GM19452 (cell line): ENCODE results near the gene NABP1.
"Not testable (repeated sequence)": the region's sequence is repeated elsewhere in the genome, so short reads cannot be mapped to it uniquely, and the experiment has no call there.

Experiments
- ATAC-seq: cut with Tn5 transposase; IDR thresholded peaks from one replicate; pipeline ENCODE4 v1.9.1; 2021; ENCODE audit not compliant: unreplicated experiment

The NABP1 gene, protein sequence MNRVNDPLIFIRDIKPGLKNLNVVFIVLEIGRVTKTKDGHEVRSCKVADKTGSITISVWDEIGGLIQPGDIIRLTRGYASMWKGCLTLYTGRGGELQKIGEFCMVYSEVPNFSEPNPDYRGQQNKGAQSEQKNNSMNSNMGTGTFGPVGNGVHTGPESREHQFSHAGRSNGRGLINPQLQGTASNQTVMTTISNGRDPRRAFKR

DNA sequence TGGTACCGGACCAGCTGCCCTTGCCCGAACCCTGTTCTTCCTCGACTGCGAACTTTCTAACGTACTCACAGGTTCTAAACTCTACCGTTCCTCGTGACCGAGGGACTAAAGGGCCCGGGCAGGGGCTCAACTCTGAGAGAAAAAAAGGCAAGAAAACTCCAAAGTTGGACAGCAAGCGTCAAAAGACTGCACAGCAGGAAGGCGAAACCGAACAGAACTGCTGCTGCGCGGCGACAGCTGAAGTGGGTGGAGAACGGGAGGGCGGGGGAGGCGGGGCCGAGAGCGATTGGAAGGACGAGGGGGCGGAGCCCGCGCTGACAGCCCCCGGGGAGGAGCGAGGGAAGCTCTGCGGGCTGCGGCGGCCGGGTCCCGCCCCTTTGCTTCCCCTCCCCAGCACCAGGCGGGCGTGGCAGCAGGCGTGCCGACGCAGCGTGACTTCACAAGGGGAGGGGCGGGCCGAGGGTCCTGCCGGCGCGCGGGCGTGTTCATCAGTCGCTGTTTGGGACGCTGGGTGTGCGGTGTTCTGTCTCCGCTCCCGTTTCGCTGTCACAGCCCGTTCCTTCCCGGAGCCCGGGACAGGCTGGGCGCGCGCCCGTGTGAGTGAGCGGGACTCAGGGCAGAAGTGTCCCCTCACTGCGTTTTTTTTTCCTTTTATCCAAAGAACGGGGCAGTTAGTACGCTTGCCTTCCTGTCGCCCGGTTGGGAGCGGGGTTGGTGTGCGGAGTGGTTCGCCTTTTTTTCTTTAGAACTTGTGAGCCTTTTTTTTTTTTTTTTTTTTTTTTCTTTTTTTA is at the start of gene NABP1:
Gene NABP1, plus strand, starts transcription at position 491 of the 791 bp plus-strand sequence. CDS start 479 bp downstream, outside the sequence.
- peak; percentile 59 for ATAC-seq

DNA sequence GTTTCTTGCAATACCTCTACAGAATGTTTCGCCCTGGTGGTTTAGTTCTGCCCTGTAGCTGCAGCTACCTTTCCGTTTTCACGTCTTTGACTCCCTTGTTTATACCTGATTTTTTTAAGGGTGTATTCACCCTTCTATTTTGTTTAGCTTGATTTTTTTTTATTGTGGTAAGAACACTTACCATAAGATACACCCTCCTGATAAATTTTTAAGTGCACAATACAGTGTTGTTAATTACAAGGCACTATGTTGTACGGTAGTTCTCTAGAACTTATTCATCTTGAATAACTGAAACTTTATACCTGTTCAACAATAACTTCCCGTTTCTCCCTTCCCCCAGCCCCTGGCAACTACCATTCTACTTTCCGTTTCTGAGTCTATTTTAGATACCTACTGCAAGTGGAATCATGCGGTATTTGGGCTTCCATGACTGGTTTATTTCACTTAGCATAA is 48.9 kb upstream of the NABP1 start:
- no peak for ATAC-seq

- ATAC-seq: no peak
These were observed 47.8 kb upstream of the NABP1 start for GRCh38 chr2:191629976-191630712.

DNA sequence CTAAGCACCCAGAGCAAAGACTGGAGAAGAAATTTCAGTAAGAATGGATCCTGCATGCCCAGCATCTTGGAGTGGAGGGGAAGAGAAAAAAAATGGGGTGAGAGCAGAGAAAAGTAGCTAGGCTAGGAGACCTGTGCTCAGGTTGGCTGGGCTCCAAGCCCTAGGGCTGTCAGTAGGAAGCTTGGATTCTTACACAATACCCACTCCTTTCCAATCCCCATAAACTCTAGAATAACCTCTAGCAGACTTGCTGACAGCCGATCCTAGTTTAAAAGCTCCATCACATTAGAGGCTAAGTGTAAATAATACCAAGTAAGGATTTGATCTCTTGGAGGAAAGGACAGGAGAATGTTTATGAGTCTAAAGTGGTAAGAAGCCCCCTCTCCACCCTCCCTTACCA is 46.2 kb upstream of the NABP1 start:
- no peak for ATAC-seq

GRCh38 chr2:191632426-191632825 is 45.5 kb upstream of the NABP1 start:
- ATAC-seq: no peak

- no peak for ATAC-seq
These were observed 43.1 kb upstream of the NABP1 start for GRCh38 chr2:191634791-191635190.

DNA sequence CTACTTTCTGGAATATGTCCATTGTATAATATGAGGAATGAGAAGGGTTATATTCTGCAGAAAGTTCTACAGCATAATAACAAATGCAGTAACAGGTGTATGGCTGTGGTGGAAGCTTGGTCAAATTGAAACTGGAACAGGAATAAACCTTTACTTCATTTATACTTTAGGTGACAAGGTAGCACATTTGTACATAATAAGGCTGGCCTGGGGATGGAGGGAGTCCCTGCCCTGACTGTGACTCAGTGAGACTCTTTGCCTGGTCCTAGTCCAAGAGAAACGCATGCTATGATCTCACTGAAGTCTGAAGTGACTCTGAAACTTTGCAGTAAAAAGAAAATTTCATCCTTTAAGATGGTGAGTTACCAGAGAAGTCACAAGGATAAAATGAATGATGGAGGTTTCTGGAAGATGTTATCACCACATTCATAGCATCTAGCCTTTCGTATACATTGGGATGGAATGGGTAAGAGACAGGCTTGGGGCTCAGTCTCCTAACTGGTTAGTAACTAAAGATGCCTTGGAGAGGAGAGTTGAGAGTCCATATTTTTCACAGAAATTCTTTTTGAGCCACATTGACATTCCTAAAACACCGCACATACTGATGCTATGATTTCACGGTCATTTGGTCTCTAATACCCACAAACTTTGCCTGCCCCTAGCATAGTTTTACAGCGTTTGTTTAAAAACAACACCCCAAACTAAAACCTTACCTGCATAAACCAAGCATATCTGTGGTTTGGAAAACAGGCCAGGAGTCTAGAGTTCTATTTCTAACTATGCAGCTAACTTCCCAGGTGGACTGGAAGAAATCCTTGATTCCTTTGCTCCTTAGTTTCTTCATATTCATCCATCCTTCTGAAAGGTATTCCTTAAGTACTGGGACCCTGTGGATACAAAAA is 42.4 kb upstream of the NABP1 start:
- ATAC-seq: peak; percentile 80

DNA sequence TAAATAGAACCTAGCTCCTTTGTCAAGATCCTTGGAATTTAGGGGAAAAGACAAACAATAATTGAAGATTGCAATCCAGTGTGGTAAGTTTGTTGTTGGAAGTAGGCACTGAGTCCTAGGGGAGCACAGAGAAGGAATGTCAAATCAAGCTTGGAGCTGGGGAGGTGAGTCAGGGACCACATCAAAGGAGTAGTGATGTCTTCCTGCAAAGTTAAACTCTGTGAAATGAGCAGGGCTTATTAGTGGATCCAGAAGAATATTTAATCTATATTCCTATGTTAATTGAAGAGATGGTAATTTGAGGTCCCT is 41.7 kb upstream of the NABP1 start:
- ATAC-seq: no peak

- no peak for ATAC-seq
These were observed 41.4 kb upstream of the NABP1 start for GRCh38 chr2:191636586-191636985.

DNA sequence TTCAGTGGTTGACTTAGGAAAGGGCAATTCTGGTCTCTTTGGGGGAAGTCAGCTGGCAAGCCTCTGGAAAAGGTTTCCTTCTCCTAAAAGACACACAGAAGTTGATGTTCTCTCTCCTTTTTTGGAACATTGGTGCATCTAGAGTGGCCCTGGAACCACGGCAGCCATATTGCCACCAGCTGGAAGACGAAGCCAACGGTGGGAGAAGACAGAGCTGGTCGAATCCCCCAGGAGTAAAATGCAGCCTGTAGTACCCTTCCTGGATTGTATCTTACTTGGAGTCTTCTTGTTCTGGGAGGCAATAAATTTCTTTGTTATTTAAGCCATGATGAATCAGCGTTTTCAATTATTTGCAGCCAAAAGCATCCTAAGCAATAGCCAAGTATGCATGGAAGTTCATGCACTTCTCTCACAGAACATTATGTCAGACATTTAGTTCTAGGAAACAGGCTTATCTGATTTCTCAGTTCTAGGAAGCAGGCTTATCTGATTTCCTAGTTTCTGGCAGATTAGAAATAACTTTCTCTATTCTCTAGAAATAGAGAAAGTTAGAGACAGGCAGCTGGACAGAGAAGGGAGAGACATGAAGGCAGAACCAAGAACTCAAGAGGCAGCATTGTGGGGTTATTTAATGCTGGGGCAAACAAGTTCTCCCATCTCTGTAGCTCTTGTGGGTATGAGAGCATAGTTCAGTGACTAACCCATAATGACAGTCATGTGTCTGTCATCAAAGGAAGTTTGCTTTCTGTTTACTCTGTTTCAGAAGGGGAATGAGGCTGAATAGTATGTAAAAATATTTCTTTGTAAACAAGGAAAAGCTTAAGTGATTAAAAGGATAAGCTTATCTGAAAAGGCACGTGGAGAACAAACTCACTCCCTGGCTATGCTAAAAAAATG is 40.5 kb upstream of the NABP1 start:
- ATAC-seq: peak; percentile 62

GRCh38 chr2:191638079-191638801 is 39.7 kb upstream of the NABP1 start:
- ATAC-seq: peak; percentile 10

DNA sequence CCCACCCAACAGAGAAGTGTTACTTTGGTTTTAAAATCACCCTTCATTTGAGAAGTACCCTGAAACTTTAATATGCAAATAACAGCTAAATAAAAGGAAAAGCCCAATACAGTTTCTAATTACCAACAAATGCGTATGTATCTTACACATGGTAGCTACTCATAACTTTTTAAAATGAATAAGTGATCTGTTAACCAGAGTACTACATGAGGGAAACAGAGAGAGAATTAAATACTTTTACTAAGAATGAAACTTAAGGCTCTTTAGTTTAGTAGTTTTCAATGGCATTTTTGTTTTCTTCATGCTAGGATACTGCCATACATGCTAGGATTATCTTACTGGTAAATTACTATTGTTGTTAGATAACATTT is 39.1 kb upstream of the NABP1 start:
- no peak for ATAC-seq

DNA sequence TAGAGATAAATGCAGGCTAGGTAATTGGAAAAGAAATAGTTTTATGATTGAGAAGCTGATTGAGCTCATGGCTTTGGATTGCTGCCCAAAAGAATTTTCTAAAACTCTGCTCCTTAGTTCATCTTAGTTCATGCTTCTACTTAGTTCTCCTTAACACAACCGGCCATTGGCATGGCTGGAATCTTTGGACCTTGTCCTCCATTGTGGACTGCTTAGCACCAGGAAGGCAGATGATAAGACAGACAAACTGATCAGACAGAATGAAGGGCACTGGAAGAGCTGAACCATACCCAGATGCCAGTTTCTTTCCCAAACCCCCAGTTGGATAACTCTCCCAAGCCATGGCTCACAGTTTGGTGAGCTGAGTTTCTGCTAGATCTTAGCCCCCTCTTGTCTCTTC is 36.3 kb upstream of the NABP1 start:
- no peak for ATAC-seq

DNA sequence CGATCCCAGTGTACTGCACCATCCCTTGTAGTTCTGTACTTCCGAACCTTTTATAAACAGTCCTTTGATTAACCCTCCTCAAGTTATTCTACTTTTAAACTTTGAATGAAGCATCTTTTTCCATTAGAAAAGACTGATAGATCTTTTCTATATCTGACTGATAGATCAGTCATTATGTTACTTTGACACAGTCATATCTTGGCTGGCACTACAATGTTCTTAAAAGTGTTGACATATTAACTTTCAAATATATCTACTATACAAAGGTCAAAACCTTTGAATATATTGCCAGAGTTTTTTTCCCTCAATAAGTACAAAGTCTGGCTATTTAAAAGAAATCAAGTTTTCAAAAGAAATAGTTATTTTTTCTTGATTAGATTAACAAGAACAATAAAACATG is 35.4 kb upstream of the NABP1 start:
- no peak for ATAC-seq

GRCh38 chr2:191643429-191643828 is 34.5 kb upstream of the NABP1 start:
- ATAC-seq: no peak

DNA sequence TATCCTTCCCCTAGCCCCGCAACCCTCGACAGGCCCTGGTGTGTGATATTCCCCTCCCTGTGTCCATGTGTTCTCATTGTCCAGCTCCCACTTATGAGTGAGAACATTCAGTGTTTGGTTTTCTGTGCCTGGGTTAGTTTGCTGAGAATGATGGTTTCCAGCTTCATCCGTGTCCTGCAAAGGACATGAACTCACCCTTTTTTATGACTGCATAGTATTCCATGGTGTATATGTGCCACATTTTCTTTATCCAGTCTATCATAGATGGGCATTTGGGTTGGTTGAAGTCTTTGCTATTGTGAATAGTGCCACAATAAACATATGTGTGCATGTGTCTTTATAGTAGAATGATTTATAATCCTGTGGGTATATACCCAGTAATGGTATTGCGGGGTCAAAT is 33.3 kb upstream of the NABP1 start:
- ATAC-seq: not testable (repeated sequence)

DNA sequence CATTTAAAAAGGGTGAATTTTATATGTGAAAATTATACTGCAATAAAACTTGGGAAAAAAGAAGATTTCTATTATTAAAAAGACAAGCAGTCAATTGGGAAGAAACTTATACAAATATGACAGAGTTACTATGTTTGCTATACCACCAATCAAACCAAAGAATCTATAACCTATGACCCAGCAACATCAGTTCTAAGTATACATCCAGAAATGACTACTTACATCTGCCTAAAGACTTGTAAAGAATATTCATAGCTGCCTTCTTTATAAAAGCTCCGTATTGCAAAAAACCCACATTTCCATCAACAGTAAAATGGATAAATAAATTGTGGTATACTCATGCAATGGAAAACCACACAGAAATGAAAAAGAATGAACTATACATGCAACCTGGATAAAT is 32.9 kb upstream of the NABP1 start:
- ATAC-seq: no peak

DNA sequence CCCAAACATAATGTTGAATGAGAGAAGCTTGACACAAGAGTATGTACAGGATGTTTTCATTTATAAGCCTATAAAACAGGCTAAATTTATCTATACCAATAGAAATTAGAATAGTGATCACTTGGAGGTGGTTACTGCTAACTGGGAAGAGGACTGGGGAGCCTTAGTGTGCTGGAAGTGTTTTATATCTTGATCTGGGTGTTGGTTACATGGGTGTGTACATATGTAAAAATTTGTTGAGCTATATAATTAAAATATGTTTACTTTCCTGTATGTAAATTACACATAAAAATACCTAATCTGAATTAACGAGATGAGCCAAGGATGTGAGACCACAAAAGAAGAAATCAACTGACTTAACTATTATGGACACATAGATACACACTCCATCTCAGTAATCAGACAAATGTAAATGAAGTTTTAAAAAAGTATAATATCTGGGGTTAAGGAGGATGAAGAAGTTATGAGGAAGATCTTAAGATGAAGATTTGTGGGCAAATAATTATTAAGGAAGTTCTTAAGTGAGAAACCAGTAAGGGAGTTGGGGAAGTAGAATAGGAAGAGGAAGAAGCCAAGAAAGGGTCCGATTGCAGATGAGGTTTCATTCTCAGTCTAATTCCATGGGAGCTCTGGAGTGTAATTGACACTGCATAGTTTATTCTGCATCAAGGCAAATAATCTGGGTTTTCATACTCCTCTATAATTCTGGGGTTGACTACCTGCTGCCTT is 32.3 kb upstream of the NABP1 start:
- ATAC-seq: no peak
